ENCODE measurements around the gene TNNT3. TPM values are rescaled to one million over a fixed set of nuclear protein-coding genes. Genes with fewer than 3 reads are reported as not detected.

Gene TNNT3
- total and polyA plus RNA-seq, 2 of the 4 experiments (the other 2 are of a cell fraction), result not detected

GRCh38 chr11:1938343-1939005 is 19.0 kb downstream of the TNNT3 start:
- no peak overlapping the region for H3K4me3 ChIP-seq (ENCODE audit: insufficient read depth, low read depth, low read length)
- H2BK120ac ChIP-seq (ENCODE audit: low read depth, low read length), result no peak overlapping the region
- no peak overlapping the region for H3K27ac ChIP-seq (ENCODE audit: insufficient read depth, low read length)
- ATAC-seq (ENCODE audit: low read depth), result no peak
- H4K5ac ChIP-seq (ENCODE audit: low read depth, low read length), result no peak overlapping the region
- H4K91ac ChIP-seq (ENCODE audit: insufficient read depth, low read depth, low read length), result no peak overlapping the region
- no peak overlapping the region for H3K56ac ChIP-seq (ENCODE audit: extremely low read depth, insufficient read depth, low read length)
- no peak overlapping the region for H4K8ac ChIP-seq (ENCODE audit: low read depth in 2 of 2, low read length in 2 of 2)
- no peak overlapping the region for H3K23ac ChIP-seq (ENCODE audit: low read depth, low read length)
- H2AK5ac ChIP-seq (ENCODE audit: low read depth, low read length), result no peak overlapping the region
- ChIA-PET POLR2A (ENCODE audit: unreplicated experiment) (no interaction called here), CTCF (no interaction called here)
- 90% methylated on average over 6 of the region's 27 CpGs; no CpG with 5 or more reads in 1 of the 2 experiments for WGBS, 2 experiments (ENCODE audit: extremely low coverage in 2 of 2, insufficient read length in 1 of 2)
- intact Hi-C loops (cut with micrococcal nuclease), result loop anchor here (1.0 kb wide), 1 partner anchor 44 kb away; no protein-coding TSS in a partner anchor
- dilution Hi-C loops (cut with HindIII; ENCODE audit: low sequenced_read_pairs, unreplicated experiment), result no loop called here
- H3K4me2 ChIP-seq (ENCODE audit: low read depth, low read length), result no peak overlapping the region
- H2AFZ ChIP-seq (replicated peaks; ENCODE audit: low read length, poor library complexity), result no peak overlapping the region
- H3K9ac ChIP-seq (ENCODE audit: low read depth, low read length), result no peak overlapping the region
- peaks cover 7% of the 10 kb centered on the region; the same call in 1 of the 2 replicates for H3K27me3 ChIP-seq (ENCODE audit: control insufficient read depth, insufficient read depth, low read length)
- no peak for DNase-seq
- H2AK9ac ChIP-seq (replicated peaks; ENCODE audit: low read depth, low read length, poor library complexity), result no peak overlapping the region
- H3K36me3 ChIP-seq (ENCODE audit: control insufficient read depth, insufficient read depth, low read length), result no peaks in the 10 kb centered on the region
- H3K9me1 ChIP-seq (ENCODE audit: insufficient read depth, low read length), result peaks cover 3% of the 10 kb centered on the region; the same call in 1 of the 2 replicates
- BruUV-seq (replicated peaks), result no TSS peak
- H3K18ac ChIP-seq (ENCODE audit: low read depth, low read length), result no peak overlapping the region
- TF ChIP-seq POLR2A (IDR thresholded peaks at IDR 0.05; ENCODE audit: low read depth, low read length) (no peak), MAZ (IDR thresholded peaks at IDR 0.05; ENCODE audit: borderline replicate concordance, low read depth, low read length) (no peak)
- no peaks in the 10 kb centered on the region for H3K9me3 ChIP-seq (ENCODE audit: control insufficient read depth, insufficient read depth, low read length)
- H2BK5ac ChIP-seq (ENCODE audit: low read depth, low read length, poor library complexity, severe bottlenecking), result no peak overlapping the region
- H4K20me1 ChIP-seq (ENCODE audit: insufficient read depth, low read length), result no peaks in the 10 kb centered on the region
- in situ Hi-C loops (cut with MboI; ENCODE audit: low sequenced_read_pairs), result no loop called here
- no peaks in the 10 kb centered on the region for H3K4me1 ChIP-seq (ENCODE audit: control insufficient read depth, insufficient read depth, low read length)
- H3K14ac ChIP-seq (replicated peaks; ENCODE audit: low read depth, low read length), result no peak overlapping the region
- H3K79me1 ChIP-seq (ENCODE audit: low read depth in 1 of 2, low read length in 2 of 2), result no peaks in the 10 kb centered on the region
- H3K4ac ChIP-seq (ENCODE audit: low read depth, low read length), result no peak overlapping the region
- no peak overlapping the region for H2BK15ac ChIP-seq (ENCODE audit: low read depth, low read length)
- H2BK20ac ChIP-seq (ENCODE audit: low read depth, low read length), result no peak overlapping the region

Measured in IMR-90 (cell line).